ENCODE results near the gene PCSK5.

PCSK5 gene

DNA sequence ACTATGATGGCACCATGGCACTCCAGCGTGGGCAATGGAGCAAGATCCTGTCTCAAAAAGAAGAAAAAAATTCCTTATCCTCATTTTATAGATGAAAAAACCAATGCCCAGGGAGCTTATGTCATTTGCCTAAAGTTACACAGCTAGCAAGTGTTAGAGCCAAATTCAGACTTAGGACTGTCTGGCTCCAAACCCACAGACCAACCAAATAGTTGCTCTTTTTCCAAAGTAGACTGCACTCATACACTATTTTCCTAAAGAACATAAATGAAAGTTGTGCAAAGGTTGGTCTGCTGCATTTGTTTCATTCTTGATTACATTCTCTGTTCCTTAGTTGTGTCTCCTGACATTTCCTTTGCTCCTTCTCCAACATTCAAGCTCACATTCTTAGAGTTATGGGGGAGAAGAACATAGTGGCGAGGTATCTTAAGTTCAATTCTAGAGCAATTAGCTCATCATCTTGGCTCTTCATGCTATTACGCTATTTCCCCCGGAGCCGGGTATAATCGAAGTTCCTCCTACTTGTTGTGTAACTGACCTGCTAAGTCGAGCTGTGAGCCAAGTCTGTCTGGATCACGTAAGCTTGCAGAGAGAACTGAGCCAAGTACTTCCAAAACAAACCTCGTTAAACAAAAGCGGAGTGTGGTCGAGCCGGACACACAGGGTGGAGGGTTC lies 365.4 kb downstream of the PCSK5 start:
- H3K4me3 ChIP-seq (replicated peaks; ENCODE audit: low read depth, low read length), result no peak overlapping the region
- peak; percentile 29 for DNase-seq (ENCODE audit: extremely low read depth, low read depth)
- no peak for TF ChIP-seq CTCF (IDR thresholded peaks at IDR 0.05; ENCODE audit: low read depth, low read length, missing control alignments)

DNA sequence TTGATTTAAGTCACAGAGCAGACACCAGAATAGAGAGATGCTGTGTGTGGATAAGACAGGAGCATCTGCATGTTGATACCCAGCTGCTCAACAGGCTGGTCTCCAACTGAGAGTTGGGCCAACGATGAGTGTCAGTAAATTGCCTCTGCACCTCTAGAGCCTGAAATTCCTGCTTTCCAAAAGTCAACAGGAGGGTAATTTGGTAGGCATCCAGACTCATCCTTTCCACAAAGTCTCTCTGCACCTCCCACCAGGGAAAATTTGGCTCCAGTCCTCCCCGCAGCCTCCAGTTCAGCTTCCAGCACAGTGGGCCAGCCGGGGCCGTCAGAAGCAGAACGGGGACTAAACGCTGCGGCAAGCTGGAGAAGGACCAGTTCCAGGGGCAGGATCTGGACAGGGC lies 366.8 kb downstream of the PCSK5 start:
- no peak for DNase-seq (ENCODE audit: extremely low read depth, low read depth)

DNA sequence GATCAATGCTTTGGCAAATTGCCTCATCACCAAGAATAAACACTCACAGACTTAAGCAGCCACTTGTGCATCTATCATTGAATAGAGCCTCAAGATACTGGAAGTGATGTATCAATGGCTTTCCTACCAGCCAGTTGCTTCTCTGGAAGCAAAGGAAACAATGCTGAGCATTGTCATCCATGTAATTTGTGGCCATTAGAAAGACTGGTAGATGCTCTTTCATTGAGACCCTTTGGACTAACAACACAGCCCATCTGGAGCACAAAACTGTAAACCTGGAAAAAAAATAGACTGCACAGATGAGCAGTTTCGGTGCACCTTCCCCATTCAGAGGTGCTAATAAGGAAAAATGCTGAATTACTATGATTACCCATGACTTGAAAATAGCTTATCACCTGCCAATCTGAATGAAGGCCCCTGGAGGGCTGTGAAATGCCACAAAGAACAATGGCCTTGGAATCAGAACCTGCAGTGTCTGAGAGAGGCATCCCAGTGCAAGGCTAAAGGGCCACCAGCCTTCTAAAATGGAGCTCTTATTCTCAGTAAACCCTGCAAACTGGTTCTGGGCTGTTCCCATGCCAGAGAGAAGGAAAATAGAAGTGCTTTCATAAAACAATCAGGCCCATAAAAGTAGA lies 376.3 kb downstream of the PCSK5 start:
- H3K4me3 ChIP-seq (replicated peaks; ENCODE audit: low read depth, low read length), result no peak overlapping the region
- no peak for DNase-seq (ENCODE audit: extremely low read depth, low read depth)
- no peak for TF ChIP-seq CTCF (IDR thresholded peaks at IDR 0.05; ENCODE audit: low read depth, low read length, missing control alignments)

More for the DNA sequence above, 366.8 kb downstream of the PCSK5 start:
- no peak overlapping the region for H3K4me3 ChIP-seq (replicated peaks; ENCODE audit: low read depth, low read length)
- TF ChIP-seq CTCF (IDR thresholded peaks at IDR 0.05; ENCODE audit: low read depth, low read length, missing control alignments), result no peak

GRCh38 chr9:76267284-76267652 lies 376.8 kb downstream of the PCSK5 start:
- no peak overlapping the region for H3K4me3 ChIP-seq (replicated peaks; ENCODE audit: low read depth, low read length)
- no peak for TF ChIP-seq CTCF (IDR thresholded peaks at IDR 0.05; ENCODE audit: low read depth, low read length, missing control alignments)
- DNase-seq (ENCODE audit: extremely low read depth, low read depth), result no peak

DNA sequence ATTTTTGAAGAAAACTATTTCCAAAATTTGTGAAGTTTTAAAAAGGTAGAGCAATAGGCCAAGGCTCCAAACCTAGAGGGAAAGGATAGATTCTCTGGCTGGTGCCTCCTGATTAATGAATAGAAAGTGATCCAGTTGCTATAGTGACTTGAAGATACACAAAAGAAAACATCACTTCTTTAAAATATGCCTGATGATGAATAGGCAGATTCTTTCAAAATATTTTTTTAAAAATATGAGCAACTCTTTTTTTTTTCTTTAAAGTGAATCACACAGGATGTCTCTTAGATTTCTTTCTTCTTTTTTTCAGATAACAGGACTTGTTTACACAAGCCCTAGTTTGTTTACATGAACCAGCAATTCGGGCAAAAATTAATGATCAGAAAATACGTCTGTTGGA lies 379.3 kb downstream of the PCSK5 start:
- H3K4me3 ChIP-seq (replicated peaks; ENCODE audit: low read depth, low read length), result no peak overlapping the region
- DNase-seq (ENCODE audit: extremely low read depth, low read depth), result no peak
- no peak for TF ChIP-seq CTCF (IDR thresholded peaks at IDR 0.05; ENCODE audit: low read depth, low read length, missing control alignments)

GRCh38 chr9:76271755-76272154 lies 381.3 kb downstream of the PCSK5 start:
- no peak overlapping the region for H3K4me3 ChIP-seq (replicated peaks; ENCODE audit: low read depth, low read length)
- DNase-seq (ENCODE audit: extremely low read depth, low read depth), result no peak
- no peak for TF ChIP-seq CTCF (IDR thresholded peaks at IDR 0.05; ENCODE audit: low read depth, low read length, missing control alignments)

All from HFF-Myc (cell line).